ENCODE data around the gene PTPRK. TPM values are rescaled to one million over a fixed set of nuclear protein-coding genes. Genes with fewer than 3 reads are reported as not detected.
A peak's percentile ranks its signal among the peaks of the same experiment; 100 is the strongest.

The PTPRK gene
- total and polyA plus RNA-seq, 2 of the 13 experiments (the other 11 are each of a cell fraction or from before 2014, with no cell fraction given) = 43.6 to 98.3 TPM

GRCh38 chr6:128007658-128008057 lies 512.7 kb downstream of the PTPRK start (continued):
- TF ChIP-seq ARID3A (IDR thresholded peaks at IDR 0.05; ENCODE audit: low read depth, low read length) (peak; percentile 73), ZNF510 (CRISPR knock-in tag; IDR thresholded peaks at IDR 0.05; ENCODE audit: low read depth) (no peak), AHDC1 (CRISPR knock-in tag; IDR thresholded peaks at IDR 0.05; ENCODE audit: borderline replicate concordance) (peak; percentile 96; the same call in 1 of the 2 replicates), RBFOX2 (IDR thresholded peaks at IDR 0.05; ENCODE audit: low read depth, low read length) (no peak), NONO (IDR thresholded peaks at IDR 0.05) (no peak), NONO (CRISPR knock-in tag; conservative IDR thresholded peaks at IDR 0.05) (0 out of 2 replicates have a peak, but pooled peaks have one; percentile 38), ZNF816 (CRISPR knock-in tag; IDR thresholded peaks at IDR 0.05; ENCODE audit: borderline replicate concordance) (peak; percentile 42; the same call in 1 of the 2 replicates), ARNT2 (CRISPR knock-in tag; IDR thresholded peaks at IDR 0.05; ENCODE audit: low read depth) (no peak), GATAD2A (CRISPR knock-in tag; IDR thresholded peaks at IDR 0.05) (peak; percentile 97), ZBTB21 (CRISPR knock-in tag; IDR thresholded peaks at IDR 0.05) (no peak), FOXK1 (CRISPR knock-in tag; IDR thresholded peaks at IDR 0.05; ENCODE audit: borderline replicate concordance, low read depth) (peak; percentile 68; the same call in 1 of the 2 replicates), CSRNP1 (CRISPR knock-in tag; IDR thresholded peaks at IDR 0.05) (no peak), HDAC2 (CRISPR knock-in tag; IDR thresholded peaks at IDR 0.05) (peak; percentile 41; the same call in 1 of the 2 replicates), TBL1XR1 (IDR thresholded peaks at IDR 0.05; ENCODE audit: borderline replicate concordance, low read length, partially characterized antibody) (peak; percentile 43)

Data from HepG2 (cell line).